Pons (tissue), 1 donor: Measurements from ENCODE around the gene ZMYND12.

Experiments used
- DNase-seq: peaks from one replicate; pipeline ENCODE4 v3.0.0-alpha.2; 2016; ENCODE audit warnings: low spot score

Gene ZMYND12

DNA sequence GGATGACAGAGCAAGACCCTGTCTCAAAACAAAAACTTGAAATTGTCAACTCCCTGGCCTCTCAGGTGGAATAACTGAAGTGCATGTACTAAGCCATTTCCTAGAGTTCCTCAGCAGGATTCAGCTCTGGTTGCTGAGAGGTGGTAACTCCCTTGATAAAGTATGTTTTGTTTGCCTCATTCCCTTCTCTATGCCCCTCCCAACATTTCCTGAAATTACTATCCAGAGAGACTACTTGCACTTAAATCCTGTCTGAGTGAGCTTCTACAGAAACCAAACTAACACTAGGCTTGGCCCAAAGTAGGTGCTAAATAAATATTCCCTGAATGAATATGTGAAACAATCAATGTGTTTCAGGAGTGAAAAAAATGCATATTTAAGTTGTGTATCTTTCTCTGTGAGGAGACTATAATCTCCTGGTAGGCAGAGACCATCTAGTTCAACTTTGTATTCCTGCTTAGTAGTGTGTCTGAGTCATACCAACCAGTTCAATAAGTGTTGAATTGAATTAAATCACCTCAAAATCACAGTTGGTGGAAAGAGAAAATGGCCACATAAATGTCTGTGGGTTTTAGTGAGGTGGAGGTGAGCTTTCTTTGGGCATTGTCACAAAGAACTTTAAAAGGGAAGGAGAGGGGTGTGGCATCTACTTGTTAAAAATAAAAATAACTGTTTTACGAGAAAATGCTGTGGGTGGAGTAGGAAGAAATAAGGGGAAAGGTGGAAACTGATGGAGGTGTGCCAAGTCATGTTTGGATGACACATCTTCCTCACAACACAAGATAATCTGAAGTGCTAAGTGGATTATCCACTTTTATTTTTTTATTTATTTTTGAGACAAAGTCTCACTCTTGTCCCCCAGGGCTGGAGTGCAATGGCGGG is 62.6 kb downstream of the ZMYND12 start:
- DNase-seq, result no peak

DNA sequence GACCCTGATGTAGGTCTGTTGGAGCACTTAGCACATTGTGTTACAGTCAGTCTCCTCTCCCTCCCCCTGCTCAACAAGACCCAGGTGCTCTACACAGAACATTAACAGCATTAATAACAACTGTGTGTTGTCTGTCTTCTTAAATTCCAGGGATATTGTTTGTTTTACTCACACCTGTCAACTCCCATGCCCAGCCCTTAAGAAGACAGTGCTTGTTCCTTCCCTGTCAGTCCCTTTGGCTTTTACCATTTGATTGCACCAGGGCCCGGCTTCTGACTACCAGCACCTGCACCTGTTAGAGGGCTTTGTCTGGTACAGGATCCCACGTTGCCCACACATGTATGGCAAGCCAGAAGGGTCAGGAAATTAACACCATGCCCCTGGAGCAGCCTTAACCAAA is 63.6 kb downstream of the ZMYND12 start:
- DNase-seq, result no peak

DNA sequence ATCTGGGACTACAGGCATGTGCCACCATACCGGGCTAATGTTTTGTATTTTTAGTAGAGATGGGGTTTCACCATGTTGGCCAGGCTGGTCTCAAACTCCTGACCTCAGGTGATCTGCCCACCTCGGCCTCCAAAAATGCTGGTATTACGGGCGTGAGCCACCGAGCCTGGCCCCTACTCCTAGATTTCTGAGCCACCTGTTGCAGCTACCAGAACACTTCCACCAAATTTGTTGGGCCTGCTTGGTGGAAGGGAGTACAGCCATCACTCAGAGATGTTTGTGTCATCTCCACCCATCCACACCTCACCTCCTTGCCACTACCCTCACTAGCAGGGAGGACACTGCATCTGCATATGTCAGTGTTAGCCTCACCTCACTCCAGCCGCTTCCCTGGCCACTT is 69.8 kb downstream of the ZMYND12 start:
- DNase-seq, result no peak

DNA sequence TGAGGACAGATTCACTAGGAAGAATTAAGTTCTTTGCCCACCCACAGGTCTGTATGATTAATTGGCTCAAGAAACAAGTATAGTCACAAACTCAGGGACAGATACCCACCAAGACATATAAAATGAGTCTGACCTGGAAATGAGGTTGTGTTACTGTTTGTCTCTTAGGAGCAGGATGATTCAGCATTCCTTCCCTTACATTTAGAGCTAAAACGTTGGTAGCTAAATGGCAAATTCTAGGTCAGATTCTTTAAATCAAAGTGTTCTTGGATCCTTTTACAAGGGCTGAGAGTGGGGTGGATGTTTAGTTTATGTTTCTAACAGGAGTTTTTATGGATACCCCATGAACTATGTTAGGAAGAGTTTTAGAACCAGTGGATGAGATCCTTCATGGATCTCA is 70.5 kb downstream of the ZMYND12 start:
- DNase-seq, result no peak

DNA sequence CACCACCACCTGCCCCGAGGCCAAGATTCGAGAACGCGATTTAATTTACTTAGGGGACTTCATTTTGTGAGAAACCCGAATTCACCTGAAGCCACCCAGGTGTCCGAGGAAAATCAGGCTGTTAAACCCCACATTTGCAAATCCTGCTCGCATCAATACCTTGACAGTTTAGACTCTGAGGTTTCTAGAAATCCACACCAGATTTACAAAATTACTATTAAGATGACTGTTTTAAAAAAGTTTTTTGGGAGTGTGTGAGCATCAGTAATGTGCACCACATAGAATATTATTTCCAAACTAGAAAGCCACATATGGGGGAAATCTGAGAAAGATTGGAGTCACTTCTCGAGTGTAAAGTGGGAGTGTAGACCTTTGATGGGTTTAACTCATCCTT is 74.5 kb downstream of the ZMYND12 start:
- DNase-seq, result no peak

DNA sequence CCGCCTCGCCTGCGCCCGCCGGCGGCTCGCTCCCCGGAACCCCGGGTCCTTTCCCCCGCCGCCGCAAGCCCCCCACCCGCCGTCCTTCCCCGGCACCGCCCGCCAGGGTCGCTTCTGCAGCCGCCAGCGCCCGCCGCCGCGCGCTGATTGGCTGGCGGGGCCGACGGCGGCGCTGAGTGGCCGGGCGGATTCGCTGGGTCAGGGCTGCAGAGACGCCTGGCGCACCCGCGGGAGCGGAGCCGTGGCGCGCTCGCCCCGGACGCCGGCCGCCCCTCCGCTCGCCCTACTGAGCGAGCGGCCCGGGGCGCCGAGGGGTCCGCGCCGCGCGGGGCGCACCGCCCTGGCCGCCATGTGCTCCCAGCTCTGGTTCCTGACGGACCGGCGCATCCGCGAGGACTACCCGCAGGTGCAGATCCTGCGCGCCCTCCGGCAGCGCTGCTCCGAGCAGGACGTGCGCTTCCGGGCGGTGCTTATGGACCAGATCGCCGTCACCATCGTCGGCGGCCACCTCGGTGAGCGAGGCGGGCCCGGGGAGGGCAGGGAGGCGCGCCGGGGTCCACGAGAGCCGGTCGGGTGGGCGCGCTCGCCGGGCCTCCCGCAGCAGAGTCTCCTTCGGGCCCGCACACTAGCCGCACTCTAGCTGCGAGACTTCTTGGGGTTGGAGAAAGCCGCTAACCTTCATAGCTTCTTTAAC is 75.1 kb downstream of the ZMYND12 start, which contains the start of gene RIMKLA:
Gene RIMKLA (plus strand): TSS at position 207 of the 694 bp plus-strand sequence. CDS start 143 bp downstream, at position 350.
- peak; percentile 48 for DNase-seq
